ENCODE data around the gene VAPA.

Gene VAPA

GRCh38 chr18:9916808-9917207 lies 3.0 kb downstream of the VAPA start:
- Histone ChIP-seq H3K9ac (no peak overlapping the region; the same call in 1 of the 2 replicates), H2AFZ (ENCODE audit: low read depth) (no peak overlapping the region), H4K20me1 (ENCODE audit: insufficient read depth) (peaks cover 57% of the 10 kb centered on the region), H3K4me2 (peak overlapping the region; percentile 63), H3K27me3 (ENCODE audit: insufficient read depth, low read depth) (no peaks in the 10 kb centered on the region), H3K36me3 (ENCODE audit: insufficient read depth) (no peaks in the 10 kb centered on the region), H3K79me2 (ENCODE audit: insufficient read depth, low read depth) (peaks cover 72% of the 10 kb centered on the region), H3K4me1 (ENCODE audit: low read depth, poor library complexity, severe bottlenecking) (peaks cover 60% of the 10 kb centered on the region), H3K27ac (no peak overlapping the region), H3K4me3 (IDR thresholded peaks at IDR 0.05; ENCODE audit: insufficient read depth, low read depth, low read length) (no peak overlapping the region)
- TF ChIP-seq CTCF (conservative IDR thresholded peaks at IDR 0.05; ENCODE audit: low read depth, low read length), result no peak

- peaks cover 86% of the 10 kb centered on the region for H3K79me2 ChIP-seq (ENCODE audit: insufficient read depth, low read depth)
- H3K9ac ChIP-seq, result no peak overlapping the region
- H3K4me2 ChIP-seq, result peak overlapping the region; percentile 63
- H3K4me3 ChIP-seq (IDR thresholded peaks at IDR 0.05; ENCODE audit: insufficient read depth, low read depth, low read length), result no peak overlapping the region
- H3K27ac ChIP-seq, result no peak overlapping the region
- no peaks in the 10 kb centered on the region for H3K27me3 ChIP-seq (ENCODE audit: insufficient read depth, low read depth)
- H4K20me1 ChIP-seq (ENCODE audit: insufficient read depth), result peaks cover 70% of the 10 kb centered on the region
- H2AFZ ChIP-seq (ENCODE audit: low read depth), result no peak overlapping the region
- H3K4me1 ChIP-seq (ENCODE audit: low read depth, poor library complexity, severe bottlenecking), result peaks cover 68% of the 10 kb centered on the region
- no peaks in the 10 kb centered on the region for H3K36me3 ChIP-seq (ENCODE audit: insufficient read depth)
- no peak for TF ChIP-seq CTCF (conservative IDR thresholded peaks at IDR 0.05; ENCODE audit: low read depth, low read length)
These were observed 4.3 kb downstream of the VAPA start for GRCh38 chr18:9918016-9918680.

- H3K4me3 ChIP-seq (IDR thresholded peaks at IDR 0.05; ENCODE audit: insufficient read depth, low read depth, low read length), result no peak overlapping the region
- H3K4me2 ChIP-seq, result no peak overlapping the region; the same call in 1 of the 2 replicates
- H3K9ac ChIP-seq, result no peak overlapping the region
- H3K27me3 ChIP-seq (ENCODE audit: insufficient read depth, low read depth), result no peaks in the 10 kb centered on the region
- no peak for TF ChIP-seq CTCF (conservative IDR thresholded peaks at IDR 0.05; ENCODE audit: low read depth, low read length)
- H2AFZ ChIP-seq (ENCODE audit: low read depth), result no peak overlapping the region
- H3K27ac ChIP-seq, result no peak overlapping the region
- peaks cover 78% of the 10 kb centered on the region for H4K20me1 ChIP-seq (ENCODE audit: insufficient read depth)
- peaks cover 78% of the 10 kb centered on the region for H3K4me1 ChIP-seq (ENCODE audit: low read depth, poor library complexity, severe bottlenecking)
- H3K79me2 ChIP-seq (ENCODE audit: insufficient read depth, low read depth), result peaks cover 100% of the 10 kb centered on the region
- no peaks in the 10 kb centered on the region for H3K36me3 ChIP-seq (ENCODE audit: insufficient read depth)
These were observed 5.9 kb downstream of the VAPA start for GRCh38 chr18:9919564-9920232.

- H3K27ac ChIP-seq, result no peak overlapping the region
- TF ChIP-seq CTCF (conservative IDR thresholded peaks at IDR 0.05; ENCODE audit: low read depth, low read length), result no peak
- H3K4me1 ChIP-seq (ENCODE audit: low read depth, poor library complexity, severe bottlenecking), result peaks cover 90% of the 10 kb centered on the region
- H2AFZ ChIP-seq (ENCODE audit: low read depth), result no peak overlapping the region
- peaks cover 83% of the 10 kb centered on the region for H4K20me1 ChIP-seq (ENCODE audit: insufficient read depth)
- H3K79me2 ChIP-seq (ENCODE audit: insufficient read depth, low read depth), result peaks cover 100% of the 10 kb centered on the region
- no peaks in the 10 kb centered on the region for H3K27me3 ChIP-seq (ENCODE audit: insufficient read depth, low read depth)
- H3K4me3 ChIP-seq (IDR thresholded peaks at IDR 0.05; ENCODE audit: insufficient read depth, low read depth, low read length), result no peak overlapping the region
- no peak overlapping the region for H3K9ac ChIP-seq
- H3K4me2 ChIP-seq, result peak overlapping the region; percentile 5; the same call in 1 of the 2 replicates
- H3K36me3 ChIP-seq (ENCODE audit: insufficient read depth), result no peaks in the 10 kb centered on the region
These were observed 8.9 kb downstream of the VAPA start for GRCh38 chr18:9922592-9923311.

Data from KMS-11 (cell line).